Stimulated activated CD8-positive, alpha-beta memory T cell treated with anti-CD3 and anti-CD28 coated beads, Interleukin-4, amount 100 ng/mL, for 1 hour (primary cell): Measurements from ENCODE around the gene C13orf46.

Experiments used
- DNase-seq, 2 donors: peaks; one replicate each; pipeline ENCODE4 v3.0.0-alpha.2; 2020; ENCODE audit warnings: low read depth in 2 of 2, low spot score in 1 of 2

C13orf46 gene

GRCh38 chr13:113972451-113973217 is 1.2 kb downstream of the C13orf46 start:
- DNase-seq = no peak

DNA sequence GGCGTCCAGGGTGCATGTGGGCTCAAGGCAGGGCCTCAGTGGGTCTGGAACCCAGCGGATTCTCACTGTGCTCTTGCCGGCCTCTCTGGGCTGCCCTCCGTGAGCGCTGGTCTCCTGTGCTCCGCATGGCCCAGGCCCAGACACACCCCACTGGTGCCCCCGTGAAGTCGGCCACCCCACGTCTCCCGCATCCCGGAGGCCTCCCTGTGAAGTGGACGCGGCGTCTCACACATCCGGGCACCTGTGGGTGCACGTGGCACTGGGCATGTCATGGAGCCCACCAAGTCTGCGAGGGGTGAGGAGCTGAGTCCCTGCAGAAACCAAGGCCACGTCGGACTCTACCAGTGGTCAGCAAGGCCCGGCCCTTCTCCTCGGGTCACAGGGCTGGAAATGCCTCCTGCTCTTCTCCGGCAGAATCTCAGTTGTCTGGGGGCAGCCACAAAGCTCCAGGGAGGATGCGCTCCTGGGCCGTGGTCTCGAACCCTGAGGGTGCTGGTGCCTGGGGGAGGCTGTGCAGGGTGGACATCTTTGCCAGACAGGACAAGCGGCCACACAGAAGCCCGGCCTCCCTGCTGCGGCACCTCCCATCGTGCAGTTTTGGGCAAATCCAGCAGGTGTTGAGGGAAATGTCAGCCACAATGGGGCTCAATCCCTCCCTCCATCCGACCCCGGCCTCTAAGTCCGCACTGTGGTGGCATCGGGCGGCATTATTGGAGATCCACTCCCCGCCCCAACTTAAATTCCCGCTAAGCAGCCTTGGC is 2.2 kb downstream of the C13orf46 start:
- no peak for DNase-seq

DNA sequence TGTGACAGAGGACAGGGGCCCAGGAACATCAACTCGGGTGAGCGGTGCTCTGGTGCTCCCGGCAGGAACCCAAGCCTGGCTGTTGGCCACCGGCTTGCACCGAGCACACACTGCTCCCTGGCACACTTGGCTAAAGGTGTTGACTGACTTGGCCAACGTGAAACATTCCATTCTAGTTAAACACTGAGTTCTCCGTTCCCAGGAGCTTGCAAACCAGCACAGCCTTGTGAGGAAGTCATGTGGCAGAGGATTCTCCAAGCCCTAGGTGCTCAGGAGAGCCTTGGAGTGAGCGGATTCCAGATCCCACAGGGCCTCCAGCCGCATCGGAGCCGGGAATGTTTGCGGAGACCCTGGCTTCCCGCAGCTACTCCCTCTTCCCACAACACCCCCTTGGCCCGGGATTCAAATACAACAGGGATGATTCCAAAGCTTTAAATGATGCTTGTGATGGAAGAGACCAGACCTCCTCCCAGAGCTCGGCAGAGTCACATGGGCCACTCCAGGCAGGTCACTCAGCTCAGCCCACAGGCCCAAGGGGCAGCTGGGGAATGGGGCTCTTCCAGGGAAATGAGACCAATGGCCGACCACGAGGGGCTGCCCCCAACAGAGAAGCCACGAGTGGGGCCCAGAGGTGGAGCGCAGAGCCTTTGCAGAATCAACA is 2.9 kb downstream of the C13orf46 start:
- DNase-seq = no peak

DNA sequence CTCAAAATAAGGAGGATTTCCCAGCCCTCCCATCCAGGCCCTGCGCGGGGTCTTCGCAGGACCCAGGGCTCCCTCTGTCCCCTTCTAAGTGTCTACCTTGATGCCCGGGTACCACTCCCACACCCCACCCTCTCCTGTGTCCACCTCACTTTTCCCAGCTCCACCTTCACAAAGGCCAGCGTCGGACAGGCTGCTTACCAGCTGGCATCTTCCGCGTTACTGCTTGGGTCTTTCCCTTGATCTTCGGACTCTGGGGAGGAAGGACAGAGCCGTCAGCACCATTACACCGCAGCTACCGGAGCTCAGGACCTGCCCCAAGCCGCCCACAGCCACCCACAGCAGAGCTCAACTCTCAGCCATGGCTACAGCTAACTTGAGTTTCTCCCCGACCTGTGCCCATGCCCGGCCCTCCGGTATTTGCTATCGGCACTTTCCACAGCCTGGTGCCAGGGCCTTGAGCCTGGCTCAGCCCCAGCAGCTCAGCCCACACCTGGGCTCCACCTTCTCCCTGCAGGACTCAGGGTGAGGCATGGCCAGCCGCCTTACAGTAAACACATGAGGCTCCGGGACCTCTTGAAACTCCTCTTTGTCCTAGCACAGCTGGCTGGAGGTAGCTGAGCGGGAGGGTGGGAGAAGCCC is 3.8 kb downstream of the C13orf46 start:
- DNase-seq = no peak

- no peak for DNase-seq
Observed at GRCh38 chr13:113969311-113969972, 4.4 kb downstream of the C13orf46 start.

DNA sequence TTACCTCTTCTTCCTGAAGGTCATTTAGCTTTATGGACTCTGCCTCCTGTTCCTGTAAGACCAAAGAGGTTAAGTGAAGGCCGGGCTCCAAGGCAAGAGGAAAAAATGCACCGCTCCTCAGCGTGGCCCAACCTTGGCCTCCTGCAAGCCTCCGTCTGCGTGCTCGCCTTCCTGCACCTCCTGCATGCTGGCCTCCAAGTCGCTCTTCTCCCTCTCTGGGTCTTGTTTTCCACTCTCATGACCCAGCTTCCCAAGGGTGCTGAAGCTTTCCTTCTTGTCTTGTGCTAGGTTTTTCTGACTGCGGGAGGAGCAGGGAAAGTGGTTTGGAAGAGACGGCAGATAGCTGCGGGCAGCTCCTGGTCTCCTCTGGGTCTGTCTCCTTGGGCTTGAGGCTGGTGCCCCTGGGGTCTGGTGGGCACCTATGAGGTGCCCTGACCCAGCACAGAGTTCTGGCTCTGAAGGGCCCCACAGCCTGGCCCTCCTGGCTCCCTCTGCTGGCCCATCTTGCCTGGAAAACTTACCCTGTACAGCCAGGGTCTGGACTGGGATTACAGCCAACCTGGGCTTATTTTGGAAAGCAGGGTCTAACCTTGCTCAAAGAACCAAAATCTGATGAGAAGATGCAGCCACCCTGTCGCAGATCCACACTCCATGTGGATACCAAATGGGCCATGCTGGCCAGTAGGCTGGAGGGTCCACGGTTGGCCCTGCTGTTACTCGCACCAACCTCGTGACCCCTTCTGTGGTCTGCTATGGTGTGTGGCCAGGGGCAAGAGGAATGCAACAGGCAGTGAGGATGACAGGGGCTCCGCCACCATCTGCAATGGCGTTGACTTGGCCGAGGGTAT is 5.2 kb downstream of the C13orf46 start:
- no peak for DNase-seq

DNA sequence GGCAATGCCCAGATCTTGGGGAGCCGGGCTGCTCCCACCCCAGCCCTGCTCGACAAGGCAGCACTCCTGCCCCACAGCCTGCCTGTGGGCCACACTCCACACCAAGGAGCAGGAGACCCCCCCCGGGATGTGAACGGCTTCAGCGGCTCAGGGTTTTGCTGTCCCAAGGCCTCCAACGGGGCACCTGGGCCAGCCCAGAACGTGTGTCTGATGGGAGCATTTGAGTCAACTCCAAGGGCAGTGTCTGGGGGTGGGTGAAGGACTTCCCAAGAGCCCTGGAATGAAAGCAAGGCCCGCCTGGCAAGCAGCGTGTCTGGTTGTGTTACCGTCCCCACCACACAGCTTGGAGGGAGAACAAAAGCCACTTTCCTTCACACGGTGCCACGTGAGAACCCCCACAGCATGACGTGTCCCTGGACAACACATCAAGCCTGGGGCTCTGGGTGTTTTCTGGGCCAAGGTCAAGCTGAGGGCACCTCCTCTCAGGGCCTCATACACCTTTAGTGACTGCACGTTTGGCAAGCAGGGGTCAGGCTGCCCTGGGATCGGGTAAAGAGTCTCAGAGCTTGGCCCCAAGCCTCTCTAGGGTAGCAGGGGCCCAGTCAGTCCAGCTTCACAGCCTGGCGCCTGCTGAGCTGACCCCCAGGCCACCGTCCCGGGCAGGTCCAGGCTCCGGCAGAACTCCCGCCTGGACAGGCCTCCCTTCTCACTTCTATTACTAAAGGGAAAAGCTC is 6.0 kb downstream of the C13orf46 start:
- no peak for DNase-seq

- no peak for DNase-seq
Observed at GRCh38 chr13:113967206-113967720, 6.6 kb downstream of the C13orf46 start.

DNA sequence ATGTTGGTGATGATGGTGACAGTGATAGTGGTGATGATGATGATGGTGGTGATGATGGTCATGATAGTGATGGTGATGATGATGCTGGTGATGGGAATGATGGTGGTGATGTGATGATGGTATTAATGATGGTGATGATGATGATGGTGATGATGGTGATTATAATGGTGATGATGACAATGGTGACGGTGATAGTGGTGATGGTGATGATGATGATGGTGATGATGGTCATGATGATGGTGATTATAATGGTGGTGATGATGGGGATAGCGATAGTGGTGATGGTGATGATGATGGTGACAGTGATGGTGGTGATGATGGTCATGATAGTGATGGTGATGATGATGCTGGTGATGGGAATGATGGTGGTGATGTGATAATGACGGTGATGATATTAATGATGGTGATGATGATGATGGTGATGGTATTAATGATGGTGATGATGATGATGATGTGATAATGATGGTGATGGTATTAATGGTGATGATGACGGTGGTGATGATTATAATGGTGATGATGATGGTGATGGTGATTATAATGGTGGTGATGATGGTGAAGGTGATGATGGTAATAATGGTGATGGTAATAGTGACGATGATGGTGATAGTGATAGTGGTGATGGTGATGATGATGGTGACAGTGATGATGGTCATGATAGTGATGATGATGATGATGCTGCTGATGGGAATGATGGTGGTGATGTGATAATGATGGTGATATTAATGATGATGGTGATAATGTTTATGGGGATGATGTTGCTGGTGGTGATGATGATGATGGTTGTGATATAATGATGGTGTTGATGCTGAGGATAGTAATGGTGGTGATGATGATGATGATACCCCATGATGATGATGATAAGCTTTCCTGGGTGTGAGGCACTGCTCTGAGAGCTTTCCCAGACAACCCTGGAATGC is 7.7 kb downstream of the C13orf46 start:
- DNase-seq = no peak

GRCh38 chr13:113965383-113965874 is 8.4 kb downstream of the C13orf46 start:
- no peak for DNase-seq

DNA sequence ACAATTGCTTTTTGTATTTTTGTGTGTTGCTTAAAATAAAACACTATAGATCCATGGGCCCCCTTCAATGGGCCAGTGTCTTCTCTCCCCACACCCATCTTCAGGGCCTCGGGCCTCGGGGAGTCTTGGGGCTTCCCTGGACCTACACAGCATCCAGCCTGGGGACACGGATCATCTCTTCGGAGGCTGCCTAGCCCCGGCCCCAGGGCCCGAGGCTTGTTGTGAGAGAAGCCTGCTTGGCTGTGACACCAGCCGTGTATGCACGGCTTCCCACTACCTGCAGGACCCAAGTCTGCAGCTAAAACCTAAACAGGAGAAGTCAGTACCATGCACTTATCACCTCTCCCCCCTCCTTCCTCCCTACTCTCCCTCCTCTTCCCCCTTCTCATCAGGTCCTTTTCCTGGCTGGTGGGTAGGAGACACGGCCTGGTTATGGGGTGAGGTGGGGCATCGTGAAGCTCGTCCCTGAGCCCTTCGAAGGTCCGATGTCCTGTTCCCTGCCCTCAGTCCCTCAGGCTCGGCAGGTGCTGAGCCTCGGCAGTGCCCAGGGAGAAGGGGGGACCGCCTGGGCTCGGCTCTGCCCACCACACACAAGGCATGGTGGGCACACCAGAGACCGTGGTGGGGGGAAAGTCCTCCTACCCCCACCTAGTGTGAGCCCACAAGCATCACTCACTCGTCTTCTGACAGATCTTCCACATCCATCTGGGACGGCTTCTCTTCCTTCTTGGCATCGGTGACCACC is 9.5 kb downstream of the C13orf46 start:
- no peak for DNase-seq

GRCh38 chr13:113963376-113963775 is 10.5 kb downstream of the C13orf46 start:
- DNase-seq = no peak

- no peak for DNase-seq
Observed at GRCh38 chr13:113962975-113963374, 10.9 kb downstream of the C13orf46 start.

GRCh38 chr13:113962386-113962785 is 11.5 kb downstream of the C13orf46 start:
- DNase-seq = no peak

- DNase-seq = no peak
Observed at GRCh38 chr13:113960276-113960948, 13.5 kb downstream of the C13orf46 start.

- no peak for DNase-seq
Observed at GRCh38 chr13:113959198-113959597, 14.7 kb downstream of the C13orf46 start.

DNA sequence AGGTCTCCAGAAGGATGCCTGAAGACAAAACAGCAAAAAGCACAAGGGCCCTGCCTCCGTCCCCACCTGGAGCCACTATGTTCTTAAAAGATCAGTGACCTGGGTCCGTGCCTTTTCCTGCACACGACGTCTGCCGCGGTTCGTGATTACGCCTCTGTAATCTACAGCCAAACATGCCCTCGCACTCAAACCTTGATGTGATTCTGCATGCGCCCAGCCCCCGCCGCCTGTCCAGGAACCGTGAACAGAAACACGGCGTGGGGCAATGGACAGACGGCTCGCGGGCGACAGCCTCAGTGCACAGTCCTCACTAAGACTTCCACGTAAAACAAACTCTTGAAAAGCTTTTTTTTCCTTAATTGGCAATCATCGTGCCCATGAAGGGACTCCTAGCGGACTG is 15.5 kb downstream of the C13orf46 start:
- no peak for DNase-seq
